ENCODE measurements around the gene ECHS1. TPM values are rescaled to one million over a fixed set of nuclear protein-coding genes. Genes with fewer than 3 reads are reported as not detected.

The ECHS1 gene
- total RNA-seq, 1 experiment from 2014 or later = 90.7 TPM

GRCh38 chr10:133353202-133353959, 19.8 kb downstream of the ECHS1 start:
- Histone ChIP-seq H3K27ac (no peak overlapping the region), H3K4me2 (no peak overlapping the region), H3K9me3 (ENCODE audit: insufficient read depth, low read depth) (no peaks in the 10 kb centered on the region), H3K9me2 (ENCODE audit: insufficient read depth) (no peaks in the 10 kb centered on the region), H3K27me3 (ENCODE audit: insufficient read depth, low read depth) (no peaks in the 10 kb centered on the region), H3K4me1 (replicated peaks; ENCODE audit: insufficient read depth) (no peaks in the 10 kb centered on the region), H2AFZ (no peak overlapping the region), H3K36me3 (ENCODE audit: low read depth) (no peaks in the 10 kb centered on the region), H3K79me2 (ENCODE audit: low read depth) (no peaks in the 10 kb centered on the region), H3F3A (ENCODE audit: insufficient read depth, low read depth) (no peaks in the 10 kb centered on the region), H3K4me3 (no peak overlapping the region), H4K20me1 (ENCODE audit: insufficient read depth) (no peaks in the 10 kb centered on the region)
- intact Hi-C loops (cut with micrococcal nuclease; ENCODE audit: unreplicated experiment) = no loop called here
- TF ChIP-seq CTCF (conservative IDR thresholded peaks at IDR 0.05) (no peak), EZH2 (IDR thresholded peaks at IDR 0.05; ENCODE audit: low read depth) (no peak)
- CTCF ChIA-PET = interaction anchor here (1.4 kb wide), 1 partner anchor 24 kb away, joined by 6 read pairs; no protein-coding TSS in a partner anchor
- POLR2A ChIA-PET (ENCODE audit: unreplicated experiment) = no interaction called here
- no TSS peak for BruUV-seq (replicated peaks)
- DNase-seq = no peak

- H3K36me3 ChIP-seq (ENCODE audit: low read depth) = no peaks in the 10 kb centered on the region
Observed at GRCh38 chr10:133351408-133352318, 21.5 kb downstream of the ECHS1 start.

More at GRCh38 chr10:133351408-133352318, 21.5 kb downstream of the ECHS1 start:
- H3K27me3 ChIP-seq (ENCODE audit: insufficient read depth, low read depth) = no peaks in the 10 kb centered on the region
- no TSS peak for BruUV-seq (replicated peaks)
- no peak for DNase-seq
- H4K20me1 ChIP-seq (ENCODE audit: insufficient read depth) = no peaks in the 10 kb centered on the region
- no peaks in the 10 kb centered on the region for H3F3A ChIP-seq (ENCODE audit: insufficient read depth, low read depth)
- H2AFZ ChIP-seq = no peak overlapping the region
- H3K27ac ChIP-seq = no peak overlapping the region
- POLR2A ChIA-PET (ENCODE audit: unreplicated experiment) = no interaction called here
- intact Hi-C loops (cut with micrococcal nuclease; ENCODE audit: unreplicated experiment) = no loop called here
- CTCF ChIA-PET = no interaction called here
- H3K4me1 ChIP-seq (replicated peaks; ENCODE audit: insufficient read depth) = no peaks in the 10 kb centered on the region
- no peaks in the 10 kb centered on the region for H3K9me2 ChIP-seq (ENCODE audit: insufficient read depth)
- H3K79me2 ChIP-seq (ENCODE audit: low read depth) = no peaks in the 10 kb centered on the region
- no peak overlapping the region for H3K4me3 ChIP-seq
- no peak overlapping the region for H3K4me2 ChIP-seq
- H3K9me3 ChIP-seq (ENCODE audit: insufficient read depth, low read depth) = no peaks in the 10 kb centered on the region
- no peak for TF ChIP-seq CTCF (conservative IDR thresholded peaks at IDR 0.05)
- TF ChIP-seq EZH2 (IDR thresholded peaks at IDR 0.05; ENCODE audit: low read depth) = no peak
